HCT116 (cell line): ENCODE data around the gene KAZN. TPM values are rescaled to one million over a fixed set of nuclear protein-coding genes. Genes with fewer than 3 reads are reported as not detected.

Experiments
- ATAC-seq: fragments of 200-7000 bp; cut with Tn5 transposase; 2 replicates; pipeline ENCODE4 v1.9.1; 2020; ENCODE audit warnings: mild to moderate bottlenecking, moderate library complexity
- BruUV-seq: library from RNA; stranded (reverse); fragments of 400-500 nt; replicated peaks from 2 replicates; lab custom pipeline; 2021; lab: Mats Ljungman, UMichigan
- CTCF ChIA-PET: fragments of 300-600 bp; sonication (Branson Sonifier 250); formaldehyde crosslinking; loops from one replicate; lab custom pipeline; 2021; ENCODE audit warnings: antibody characterized with exemption; lab: Charles Lee
- POLR2A ChIA-PET: fragments of 300-600, 350-600 bp; sonication (Branson Sonifier 250); formaldehyde crosslinking; loops from one replicate; lab custom pipeline; 2021; ENCODE audit warnings: antibody characterized with exemption; lab: Charles Lee
- RAD21 ChIA-PET, 2 experiments: fragments of 300-600 bp; sonication (Branson Sonifier 250); formaldehyde crosslinking; loops; one replicate each; lab custom pipeline; 2023; ENCODE audit warnings: low total read pairs in 2 of 2; ENCODE audit not compliant: uncharacterized antibody in 2 of 2, unreplicated experiment in 2 of 2, low non-redundant PET in 1 of 2; lab: Charles Lee
- DNase-seq: peaks from one replicate; pipeline ENCODE4 v3.0.0-alpha.2; 2010; ENCODE audit warnings: low read depth, low spot score
- H2AFZ ChIP-seq: fragments of 200-600 bp; shearing (Covaris generic), sonication (generic); 2 replicates; pipeline ENCODE4 v1.6.1; 2017; ENCODE audit warnings: low read depth, mixed run types, mixed read lengths, antibody characterized with exemption, low read length; ENCODE audit not compliant: poor library complexity, severe bottlenecking
- H3K27ac ChIP-seq: 2 replicates; pipeline ENCODE4 v1.5.1; 2012; ENCODE audit warnings: low read depth, low read length
- H3K27me3 ChIP-seq: fragments of 200-600 bp; sonication (generic); 2 replicates; pipeline ENCODE4 v1.6.1; 2016; ENCODE audit warnings: mixed run types, low read length, mixed read lengths; ENCODE audit not compliant: insufficient read depth
- H3K36me3 ChIP-seq, 2 experiments: fragments of 200-500 bp in 1 of 2; fragments of 200-600 bp in 1 of 2; sonication (Bioruptor generic) in 1 of 2; sonication (generic) in 1 of 2; 2 replicates each; pipeline versions ENCODE4 v1.5.1 to v1.6.1; 2014 to 2016; ENCODE audit warnings: low read length in 2 of 2, inconsistent platforms in 1 of 2, mixed read lengths in 1 of 2, mixed run types in 1 of 2; ENCODE audit not compliant: insufficient read depth in 2 of 2, control insufficient read depth in 1 of 2
- H3K4me1 ChIP-seq, 2 experiments: fragments of 200-600 bp in 1 of 2; sonication (generic) in 1 of 2; 2 replicates each; pipeline versions ENCODE4 v1.5.1 to v1.6.1; 2012 to 2017; ENCODE audit warnings: low read length in 2 of 2, inconsistent platforms in 1 of 2, mild to moderate bottlenecking in 1 of 2, mixed read lengths in 1 of 2, mixed run types in 1 of 2, moderate library complexity in 1 of 2; ENCODE audit not compliant: insufficient read depth in 2 of 2, control insufficient read depth in 1 of 2
- H3K4me2 ChIP-seq: fragments of 200-600 bp; sonication (generic); 2 replicates; pipeline ENCODE4 v1.6.1; 2017; ENCODE audit warnings: mixed run types, low read length, mixed read lengths
- H3K4me3 ChIP-seq, 2 experiments: fragments of 200-600 bp in 1 of 2; sonication (generic) in 1 of 2; replicated peaks in 1 of 2; 2 replicates each; pipeline ENCODE4 v1.5.1; 2011 to 2016; ENCODE audit warnings: low read length in 2 of 2, control low read depth in 1 of 2, low read depth in 1 of 2, mild to moderate bottlenecking in 1 of 2, mixed read lengths in 1 of 2, mixed run types in 1 of 2
- H3K79me2 ChIP-seq: fragments of 200-600 bp; sonication (generic); 2 replicates; pipeline ENCODE4 v1.6.1; 2017; ENCODE audit warnings: mild to moderate bottlenecking, mixed run types, low read length, moderate library complexity, mixed read lengths; ENCODE audit not compliant: insufficient read depth
- H3K9ac ChIP-seq: fragments of 200-600 bp; sonication (generic); 2 replicates; pipeline ENCODE4 v1.6.1; 2016; ENCODE audit warnings: low read length, mixed read lengths
- H3K9me2 ChIP-seq: fragments of 200-600 bp; sonication (generic), shearing (Covaris generic); 2 replicates; pipeline ENCODE4 v1.6.1; 2017; ENCODE audit warnings: mixed run types, mild to moderate bottlenecking, moderate library complexity; ENCODE audit not compliant: insufficient read depth
- H3K9me3 ChIP-seq, 2 experiments: fragments of 200-500 bp in 1 of 2; fragments of 200-600 bp in 1 of 2; sonication (Bioruptor generic) in 1 of 2; sonication (generic) in 1 of 2; 2 replicates each; pipeline ENCODE4 v1.6.1; 2014 to 2017; ENCODE audit warnings: low read length in 2 of 2, mixed read lengths in 2 of 2, inconsistent platforms in 1 of 2, low read depth in 1 of 2, mild to moderate bottlenecking in 1 of 2, mixed run types in 1 of 2, moderate library complexity in 1 of 2; ENCODE audit not compliant: control insufficient read depth in 1 of 2, insufficient read depth in 1 of 2
- H4K20me1 ChIP-seq: fragments of 200-600 bp; sonication (generic), shearing (Covaris generic); 2 replicates; pipeline ENCODE4 v1.6.1; 2017; ENCODE audit warnings: mixed run types, mild to moderate bottlenecking, moderate library complexity; ENCODE audit not compliant: insufficient read depth
- ATF3 ChIP-seq: IDR thresholded peaks from 2 replicates; pipeline ENCODE4 v1.6.1; 2012
- CEBPB ChIP-seq: IDR thresholded peaks from 2 replicates; pipeline ENCODE4 v1.6.1; 2012; ENCODE audit warnings: low read depth
- EGR1 ChIP-seq: IDR thresholded peaks from 2 replicates; pipeline ENCODE4 v1.6.1; 2012; ENCODE audit warnings: low read depth
- ELF1 ChIP-seq: IDR thresholded peaks from 2 replicates; pipeline ENCODE4 v1.6.1; 2012; ENCODE audit warnings: low read depth, borderline replicate concordance
- FOSL1 ChIP-seq: IDR thresholded peaks from 2 replicates; pipeline ENCODE4 v1.6.1; 2012; ENCODE audit warnings: low read depth
- JUND ChIP-seq: IDR thresholded peaks from 2 replicates; pipeline ENCODE4 v1.6.1; 2012
- MAX ChIP-seq: IDR thresholded peaks from 2 replicates; pipeline ENCODE4 v1.6.1; 2012
- POLR2A ChIP-seq: IDR thresholded peaks from 2 replicates; pipeline ENCODE4 v1.7.0; 2011; ENCODE audit warnings: borderline replicate concordance; ENCODE audit not compliant: insufficient read depth, insufficient read length; ENCODE audit errors: extremely low read depth
- POLR2AphosphoS5 ChIP-seq: IDR thresholded peaks from 2 replicates; pipeline ENCODE4 v1.6.1; 2011; ENCODE audit warnings: mild to moderate bottlenecking, low read depth, low read length, moderate library complexity
- RAD21 ChIP-seq: IDR thresholded peaks from 2 replicates; pipeline ENCODE4 v1.6.1; 2012; ENCODE audit warnings: low read depth, mild to moderate bottlenecking
- REST ChIP-seq: IDR thresholded peaks from 2 replicates; pipeline ENCODE4 v1.6.1; 2012; ENCODE audit warnings: low read depth
- SIN3A ChIP-seq: IDR thresholded peaks from 2 replicates; pipeline ENCODE4 v1.6.1; 2012; ENCODE audit warnings: low read depth
- SP1 ChIP-seq: IDR thresholded peaks from 2 replicates; pipeline ENCODE4 v1.6.1; 2012; ENCODE audit warnings: low read depth
- SRF ChIP-seq: IDR thresholded peaks from 2 replicates; pipeline ENCODE4 v1.6.1; 2012; ENCODE audit warnings: low read depth
- TCF7L2 ChIP-seq: IDR thresholded peaks from 2 replicates; pipeline ENCODE4 v1.7.0; 2011; ENCODE audit warnings: borderline replicate concordance, inconsistent platforms; ENCODE audit not compliant: insufficient read depth, insufficient read length; ENCODE audit errors: extremely low read depth
- YY1 ChIP-seq: IDR thresholded peaks from 2 replicates; pipeline ENCODE4 v1.6.1; 2011; ENCODE audit warnings: low read length, low read depth, moderate library complexity, mild to moderate bottlenecking; ENCODE audit not compliant: insufficient replicate concordance; ENCODE audit errors: extremely low read depth
- ZBTB33 ChIP-seq: IDR thresholded peaks from 2 replicates; pipeline ENCODE4 v1.6.1; 2011; ENCODE audit warnings: mild to moderate bottlenecking, low read length, moderate library complexity; ENCODE audit not compliant: insufficient replicate concordance; ENCODE audit errors: extremely low read depth
- ZFX ChIP-seq: fragments of 450-650 bp; IDR thresholded peaks from 2 replicates; pipeline ENCODE4 v1.6.1; 2017
- intact Hi-C: fragments of 100-400 bp; cut with micrococcal nuclease; formaldehyde crosslinking; loops from 2 replicates; pipeline ENCODE4 v1.10.0; 2022
- total RNA-seq: library from RNA; stranded (reverse); gene quantifications from one replicate; pipeline ENCODE4 v1.2.1, GENCODE V29; 2021; ENCODE audit not compliant: unreplicated experiment

The KAZN gene
- total RNA-seq, 1 experiment from 2014 or later: 13.4 TPM

GRCh38 chr1:15107911-15108310, 509.4 kb downstream of the KAZN start (continued):
- TF ChIP-seq ZBTB33: no peak
- TF ChIP-seq ZFX: no peak
- no peak for TF ChIP-seq ATF3
- TF ChIP-seq SP1: no peak
- TF ChIP-seq SRF: no peak

GRCh38 chr1:15110128-15110866, 511.8 kb downstream of the KAZN start:
- no TSS peak for BruUV-seq
- H3K27me3 ChIP-seq: no peaks in the 10 kb centered on the region
- RAD21 ChIA-PET: interaction anchor here in 1 of 2 experiments (1.1 kb wide), 1 partner anchor 162 kb away, joined by 3 read pairs; no protein-coding TSS in a partner anchor
- intact Hi-C loops: loop anchor here (1.0 kb wide), 1 partner anchor 194 kb away; no protein-coding TSS in a partner anchor
- DNase-seq (no peak), ATAC-seq (peak; percentile 58)
- CTCF ChIA-PET: interaction anchor here (1.2 kb wide), 1 partner anchor 18 kb away, joined by 5 read pairs; no protein-coding TSS in a partner anchor
- no peaks in the 10 kb centered on the region for H3K79me2 ChIP-seq
- H3K9me3 ChIP-seq: no peaks in the 10 kb centered on the region
- H2AFZ ChIP-seq: no peak overlapping the region
- no peak overlapping the region for H3K27ac ChIP-seq
- H3K4me1 ChIP-seq: no peaks in the 10 kb centered on the region
- POLR2A ChIA-PET: no interaction called here
- no peak overlapping the region for H3K9ac ChIP-seq
- no peaks in the 10 kb centered on the region for H3K9me2 ChIP-seq
- no peak overlapping the region for H3K4me2 ChIP-seq
- H3K4me3 ChIP-seq: no peak overlapping the region
- TF ChIP-seq FOSL1 (no peak), EGR1 (no peak), POLR2A (no peak), SIN3A (no peak), TCF7L2 (no peak), SP1 (no peak), MAX (no peak), REST (no peak), ELF1 (no peak), SRF (no peak), JUND (no peak), YY1 (no peak), ZFX (no peak), RAD21 (no peak), ATF3 (no peak), CEBPB (no peak), POLR2AphosphoS5 (no peak)
- H3K36me3 ChIP-seq: no peaks in the 10 kb centered on the region
- H4K20me1 ChIP-seq: no peaks in the 10 kb centered on the region
